GM23248 (cell line): ENCODE measurements around the gene CAMKK1. TPM values are rescaled to one million over a fixed set of nuclear protein-coding genes. Genes with fewer than 3 reads are reported as not detected.

Experiments used
- DNase-seq: peaks from one replicate; pipeline ENCODE4 v3.0.0-alpha.2; 2015
- H2AFZ ChIP-seq: fragments of 200-600 bp; sonication (generic); 2 replicates; pipeline ENCODE4 v1.6.1; 2016; ENCODE audit warnings: antibody characterized with exemption
- H3F3A ChIP-seq: fragments of 200-600 bp; sonication (generic); 2 replicates; pipeline ENCODE4 v1.6.1; 2016; ENCODE audit warnings: mild to moderate bottlenecking, antibody characterized with exemption, mixed run types; ENCODE audit not compliant: insufficient read depth
- H3K27ac ChIP-seq: fragments of 200-600 bp; sonication (generic); 2 replicates; pipeline ENCODE4 v1.5.1; 2016; ENCODE audit warnings: mild to moderate bottlenecking
- H3K27me3 ChIP-seq: fragments of 200-600 bp; sonication (generic); replicated peaks from 2 replicates; pipeline ENCODE4 v1.6.1; 2016; ENCODE audit warnings: mild to moderate bottlenecking; ENCODE audit not compliant: insufficient read depth
- H3K36me3 ChIP-seq: fragments of 200-600 bp; sonication (generic); 2 replicates; pipeline ENCODE4 v1.6.1; 2016; ENCODE audit warnings: low read depth, mild to moderate bottlenecking
- H3K4me1 ChIP-seq: fragments of 200-600 bp; sonication (generic); 2 replicates; pipeline ENCODE4 v1.6.1; 2016; ENCODE audit warnings: mild to moderate bottlenecking; ENCODE audit not compliant: insufficient read depth
- H3K4me2 ChIP-seq: fragments of 200-600 bp; sonication (generic); one replicate; pipeline ENCODE4 v1.6.1; 2016; ENCODE audit warnings: mild to moderate bottlenecking; ENCODE audit not compliant: unreplicated experiment
- H3K4me3 ChIP-seq: fragments of 200-600 bp; sonication (generic); 2 replicates; pipeline ENCODE4 v1.5.1; 2016; ENCODE audit warnings: mild to moderate bottlenecking
- H3K79me2 ChIP-seq: fragments of 200-600 bp; sonication (generic); 2 replicates; pipeline ENCODE4 v1.6.1; 2016; ENCODE audit warnings: mild to moderate bottlenecking; ENCODE audit not compliant: insufficient read depth
- H3K9ac ChIP-seq: fragments of 200-600 bp; sonication (generic); 2 replicates; pipeline ENCODE4 v1.6.1; 2016; ENCODE audit warnings: mild to moderate bottlenecking
- H3K9me2 ChIP-seq: fragments of 200-600 bp; sonication (generic); 2 replicates; pipeline ENCODE4 v1.6.1; 2016; ENCODE audit warnings: mixed run types, mild to moderate bottlenecking, moderate library complexity; ENCODE audit not compliant: insufficient read depth
- H3K9me3 ChIP-seq: fragments of 200-600 bp; sonication (generic); one replicate; pipeline ENCODE4 v1.6.1; 2017; ENCODE audit warnings: low read depth
- H4K20me1 ChIP-seq: fragments of 200-600 bp; sonication (generic); 2 replicates; pipeline ENCODE4 v1.6.0; 2016; ENCODE audit not compliant: insufficient read depth
- EZH2 ChIP-seq: fragments of 200-600 bp; sonication (generic); IDR thresholded peaks from 2 replicates; pipeline ENCODE4 v1.6.1; 2018; ENCODE audit warnings: antibody characterized with exemption, mild to moderate bottlenecking; ENCODE audit not compliant: insufficient read depth, poor library complexity, severe bottlenecking
- EZH2phosphoT487 ChIP-seq: fragments of 200-600 bp; sonication (generic); IDR thresholded peaks from 2 replicates; pipeline ENCODE4 v1.6.1; 2018; ENCODE audit warnings: antibody characterized with exemption, moderate library complexity, mild to moderate bottlenecking, low read depth; ENCODE audit not compliant: insufficient read depth
- WGBS, 2 experiments: methylation state at CpG; one replicate each; pipeline ENCODE4 v1.1.6; 2015 to 2017; ENCODE audit warnings: low lambda C conversion rate in 2 of 2, low coverage in 1 of 2; ENCODE audit errors: missing lambda C conversion rate in 2 of 2; 5-methylcytosine and 5-hydroxymethylcytosine counted together
- in situ Hi-C: fragments of 300-500 bp; cut with MboI; formaldehyde crosslinking; loops from 2 replicates; pipeline ENCODE4 v1.15.0; 2020
- polyA plus RNA-seq: library from polyadenylated mRNA; unstranded; fragments of >200 nt; fragmentation: Nextera tagmentation; extraction: Ambion mirVana; gene quantifications from 2 replicates; pipeline ENCODE4 v1.2.1, GENCODE V29; 2016
- total RNA-seq: library from RNA; depleted of rRNA; stranded (reverse); fragments of >200 nt; shearing (Covaris generic); gene quantifications from 2 replicates; pipeline ENCODE4 v1.2.3, GENCODE V29; 2014

The CAMKK1 gene
- total and polyA plus RNA-seq, 2 experiments from 2014 or later: 4.0 to 4.5 TPM

DNA sequence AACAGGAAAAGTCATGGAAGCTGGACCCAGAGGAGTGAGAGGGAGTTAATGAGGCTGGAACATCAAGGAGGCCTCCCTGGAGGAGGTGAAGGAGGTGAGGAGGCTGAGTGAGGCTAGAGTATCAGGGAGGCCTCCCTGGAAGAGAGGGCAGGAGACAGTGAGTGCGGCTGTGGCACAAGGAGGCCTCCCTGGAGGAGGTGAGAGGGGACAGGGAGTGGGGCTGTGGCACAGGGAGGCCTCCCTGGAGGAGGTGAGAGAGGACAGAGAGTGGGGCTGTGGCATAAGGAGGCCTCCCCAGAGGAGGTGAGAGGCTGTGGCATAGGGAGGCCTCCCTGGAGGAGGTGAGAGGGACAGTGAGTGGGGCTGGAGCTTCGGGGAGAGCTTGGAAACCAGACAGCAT, 5.5 kb downstream of the CAMKK1 start:
- H4K20me1 ChIP-seq: no peaks in the 10 kb centered on the region
- peaks cover 17% of the 10 kb centered on the region for H3K79me2 ChIP-seq
- H3K4me2 ChIP-seq: no peak overlapping the region
- no peaks in the 10 kb centered on the region for H3K9me2 ChIP-seq
- no peaks in the 10 kb centered on the region for H3K27me3 ChIP-seq
- H2AFZ ChIP-seq: no peak overlapping the region
- WGBS, 2 experiments: 60 to 100% methylated on average over 1 to 2 of the region's 2 CpGs
- peak overlapping the region; percentile 79 for H3K9ac ChIP-seq
- peaks cover 47% of the 10 kb centered on the region for H3K4me1 ChIP-seq
- H3F3A ChIP-seq: peaks cover 33% of the 10 kb centered on the region
- TF ChIP-seq EZH2 (no peak), EZH2phosphoT487 (no peak)
- H3K9me3 ChIP-seq: no peaks in the 10 kb centered on the region
- no peak overlapping the region for H3K4me3 ChIP-seq
- H3K27ac ChIP-seq: peak overlapping the region; percentile 96; the same call in 1 of the 2 replicates
- no peaks in the 10 kb centered on the region for H3K36me3 ChIP-seq
- DNase-seq: no peak
- in situ Hi-C loops: no loop called here

- no peak for DNase-seq
- TF ChIP-seq EZH2 (no peak), EZH2phosphoT487 (no peak)
- H3K9ac ChIP-seq: no peak overlapping the region
- no peaks in the 10 kb centered on the region for H3K9me2 ChIP-seq
- H3K4me3 ChIP-seq: no peak overlapping the region
- no peak overlapping the region for H2AFZ ChIP-seq
- no peaks in the 10 kb centered on the region for H4K20me1 ChIP-seq
- no peaks in the 10 kb centered on the region for H3K27me3 ChIP-seq
- H3K4me1 ChIP-seq: peaks cover 46% of the 10 kb centered on the region
- H3K4me2 ChIP-seq: no peak overlapping the region
- no peak overlapping the region for H3K27ac ChIP-seq
- H3F3A ChIP-seq: peaks cover 32% of the 10 kb centered on the region
- peaks cover 17% of the 10 kb centered on the region for H3K79me2 ChIP-seq
- in situ Hi-C loops: no loop called here
- H3K36me3 ChIP-seq: no peaks in the 10 kb centered on the region
- no peaks in the 10 kb centered on the region for H3K9me3 ChIP-seq
- 91 to 94% methylated on average over 10 of the region's 10 CpGs for WGBS, 2 experiments
Measured at GRCh38 chr17:3886776-3887175, 6.1 kb downstream of the CAMKK1 start.

- in situ Hi-C loops: no loop called here
- Histone ChIP-seq H3K27ac (no peak overlapping the region), H3K9me2 (no peaks in the 10 kb centered on the region), H4K20me1 (no peaks in the 10 kb centered on the region), H2AFZ (no peak overlapping the region), H3K4me1 (peaks cover 38% of the 10 kb centered on the region), H3K4me2 (no peak overlapping the region), H3K4me3 (no peak overlapping the region), H3F3A (peaks cover 24% of the 10 kb centered on the region), H3K36me3 (no peaks in the 10 kb centered on the region), H3K79me2 (peaks cover 17% of the 10 kb centered on the region), H3K9ac (peak overlapping the region; percentile 46), H3K27me3 (no peaks in the 10 kb centered on the region), H3K9me3 (no peaks in the 10 kb centered on the region)
- peak; percentile 85 for DNase-seq
- no peak for TF ChIP-seq EZH2
- TF ChIP-seq EZH2phosphoT487: no peak
- WGBS, 2 experiments: 62 to 80% methylated on average over 4 of the region's 4 CpGs
Measured at GRCh38 chr17:3885970-3886369, 6.9 kb downstream of the CAMKK1 start.

- peaks cover 31% of the 10 kb centered on the region for H3K4me1 ChIP-seq
- in situ Hi-C loops: no loop called here
- no peak overlapping the region for H3K4me2 ChIP-seq
- H3F3A ChIP-seq: peaks cover 17% of the 10 kb centered on the region
- H3K27me3 ChIP-seq: no peaks in the 10 kb centered on the region
- H3K36me3 ChIP-seq: no peaks in the 10 kb centered on the region
- H3K9ac ChIP-seq: peak overlapping the region; percentile 46
- TF ChIP-seq EZH2phosphoT487 (no peak), EZH2 (no peak)
- 74 to 76% methylated on average over 12 to 14 of the region's 14 CpGs for WGBS, 2 experiments
- no peak overlapping the region for H2AFZ ChIP-seq
- DNase-seq: no peak
- peaks cover 17% of the 10 kb centered on the region for H3K79me2 ChIP-seq
- H3K27ac ChIP-seq: no peak overlapping the region
- no peaks in the 10 kb centered on the region for H3K9me3 ChIP-seq
- no peak overlapping the region for H3K4me3 ChIP-seq
- H3K9me2 ChIP-seq: no peaks in the 10 kb centered on the region
- H4K20me1 ChIP-seq: no peaks in the 10 kb centered on the region
Measured at GRCh38 chr17:3885271-3885670, 7.6 kb downstream of the CAMKK1 start.

DNA sequence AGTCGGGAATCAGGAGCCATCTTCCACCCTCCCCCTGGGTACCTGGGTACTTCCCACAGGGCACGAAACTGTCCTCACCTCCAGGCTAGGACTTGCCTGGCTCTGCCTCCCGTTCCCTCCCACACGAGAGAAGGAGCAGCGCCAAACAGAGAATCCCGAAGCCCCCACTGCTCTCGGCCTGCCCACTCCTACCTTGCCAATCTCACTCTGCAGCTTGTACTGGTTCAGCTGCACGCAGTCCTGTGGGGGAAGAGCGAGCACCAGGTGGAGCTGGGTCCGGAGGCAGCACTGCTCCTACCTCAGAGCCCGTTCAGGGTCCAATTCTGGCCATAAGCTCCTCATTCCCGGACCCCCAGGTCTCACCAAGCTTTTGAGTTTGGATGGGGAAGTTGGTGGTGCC, 8.7 kb downstream of the CAMKK1 start:
- H3K4me1 ChIP-seq: peaks cover 27% of the 10 kb centered on the region
- H3K9me3 ChIP-seq: no peaks in the 10 kb centered on the region
- no peak for DNase-seq
- H3K4me3 ChIP-seq: no peak overlapping the region
- no peak overlapping the region for H3K27ac ChIP-seq
- in situ Hi-C loops: no loop called here
- H3K36me3 ChIP-seq: no peaks in the 10 kb centered on the region
- no peaks in the 10 kb centered on the region for H4K20me1 ChIP-seq
- no peaks in the 10 kb centered on the region for H3K27me3 ChIP-seq
- no peak overlapping the region for H3K9ac ChIP-seq
- peaks cover 13% of the 10 kb centered on the region for H3F3A ChIP-seq
- 90 to 93% methylated on average over 11 to 12 of the region's 12 CpGs for WGBS, 2 experiments
- H3K4me2 ChIP-seq: no peak overlapping the region
- H3K79me2 ChIP-seq: peaks cover 17% of the 10 kb centered on the region
- no peaks in the 10 kb centered on the region for H3K9me2 ChIP-seq
- TF ChIP-seq EZH2: no peak
- no peak for TF ChIP-seq EZH2phosphoT487
- no peak overlapping the region for H2AFZ ChIP-seq
